CD4-positive, alpha-beta T cell treated with Interleukin-17A for 4 hours (primary cell): ENCODE results near the gene SFTPA1.
"Not testable (repeated sequence)": the region's sequence is repeated elsewhere in the genome, so short reads cannot be mapped to it uniquely, and the experiment has no call there.

Experiments used
- DNase-seq: peaks from one replicate; pipeline ENCODE4 v3.0.0-alpha.2; 2020; ENCODE audit warnings: mixed read lengths

The SFTPA1 gene

DNA sequence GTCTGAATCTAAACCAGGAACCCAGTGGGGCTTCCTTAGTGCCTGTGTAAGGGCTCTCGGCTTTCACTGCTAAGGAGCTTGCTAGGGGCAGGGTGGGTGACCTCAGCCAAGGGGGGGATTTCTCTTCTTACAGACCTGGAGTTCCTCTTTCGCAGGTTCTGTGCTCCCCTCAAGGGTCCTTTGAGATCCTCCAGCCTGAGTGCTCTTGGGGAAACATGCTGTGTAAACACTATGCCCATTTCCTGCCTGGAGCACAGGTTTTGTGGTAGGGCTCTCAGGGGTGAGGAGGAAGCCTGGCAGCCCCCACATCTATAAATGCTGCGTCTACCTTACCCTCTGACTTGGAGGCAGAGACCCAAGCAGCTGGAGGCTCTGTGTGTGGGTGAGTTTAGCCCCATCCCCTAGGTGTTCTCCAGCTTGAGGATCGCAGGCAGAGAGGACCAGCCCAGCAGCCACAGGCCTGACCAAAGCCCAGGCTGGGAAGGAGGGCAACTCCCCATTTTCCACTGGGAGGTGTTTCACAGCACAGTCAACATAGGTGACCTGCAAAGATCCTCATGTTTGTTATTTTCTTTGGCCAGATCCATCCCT, at the start of gene SFTPA1:
SFTPA1 (plus strand) TSS at position 339 of the 591 bp plus-strand sequence. CDS start 887 bp downstream, outside the sequence.
- DNase-seq, result no peak

DNA sequence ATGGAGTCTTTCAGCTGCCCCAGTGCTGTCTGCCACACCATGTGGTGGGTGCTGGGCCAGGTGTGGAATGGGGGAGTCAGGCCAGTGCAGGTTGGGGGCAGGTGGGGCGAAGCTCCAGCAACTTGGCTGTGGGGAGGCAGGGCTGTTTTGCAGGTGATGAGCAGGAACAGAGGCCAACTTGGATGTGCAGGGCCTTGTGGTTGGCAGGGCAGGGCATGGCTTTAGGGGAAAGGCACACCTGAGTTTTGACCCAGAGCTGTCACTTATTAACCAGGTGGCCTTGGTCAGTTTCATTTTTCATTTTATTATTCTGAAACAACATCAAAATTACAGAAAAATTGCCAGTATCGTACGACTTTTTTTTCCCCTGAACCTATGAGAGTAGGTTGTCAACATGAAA, 49.5 kb upstream of the SFTPA1 start:
- no peak for DNase-seq

DNA sequence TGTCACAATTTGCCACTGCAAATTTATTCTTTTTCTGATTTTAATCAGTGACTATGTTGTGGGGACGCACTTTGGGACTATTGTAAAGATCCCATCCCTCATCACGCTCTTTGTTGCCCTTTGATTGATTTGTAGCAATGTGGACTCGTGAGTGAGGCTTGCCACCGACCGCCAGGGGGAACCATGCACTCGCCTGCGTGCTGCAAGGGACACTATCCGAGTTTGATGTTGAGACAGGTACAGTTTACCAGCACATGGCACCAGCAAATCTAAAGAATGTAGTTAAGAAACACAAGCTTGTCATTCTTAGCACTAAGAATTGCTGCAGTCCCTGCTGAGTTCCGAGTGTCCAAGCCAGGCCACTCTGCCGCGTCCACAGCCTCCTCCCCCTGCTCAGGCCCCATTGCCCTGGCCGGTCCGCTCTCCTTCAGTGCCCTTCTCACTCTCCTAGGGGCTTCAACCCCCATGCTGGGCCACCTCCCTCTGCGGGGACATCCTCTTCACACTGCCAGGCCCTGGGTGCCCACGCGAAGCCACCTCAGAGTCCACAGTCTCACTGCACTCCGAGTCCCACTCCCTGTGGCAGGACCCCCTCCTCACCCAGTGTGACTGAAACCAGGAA, 48.5 kb upstream of the SFTPA1 start:
- peak; percentile 65 for DNase-seq

DNA sequence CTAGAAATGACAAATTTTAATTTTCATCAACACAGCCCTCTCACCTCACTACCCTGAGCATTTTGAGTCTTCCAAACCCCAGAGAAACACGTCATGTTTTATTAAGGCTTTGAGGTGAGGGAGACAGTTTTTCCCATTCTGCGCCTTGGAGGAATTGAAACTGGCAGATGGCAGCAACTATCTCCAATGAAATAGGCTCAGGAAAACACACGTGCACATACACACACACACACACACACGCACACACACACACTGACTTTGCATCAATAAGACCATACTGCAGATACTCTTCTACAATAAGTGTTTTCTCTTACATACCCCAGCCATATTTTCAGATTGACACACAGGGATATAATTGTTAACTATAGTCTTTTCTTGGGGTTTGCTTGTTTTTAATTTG, 47.3 kb upstream of the SFTPA1 start:
- DNase-seq, result no peak

DNA sequence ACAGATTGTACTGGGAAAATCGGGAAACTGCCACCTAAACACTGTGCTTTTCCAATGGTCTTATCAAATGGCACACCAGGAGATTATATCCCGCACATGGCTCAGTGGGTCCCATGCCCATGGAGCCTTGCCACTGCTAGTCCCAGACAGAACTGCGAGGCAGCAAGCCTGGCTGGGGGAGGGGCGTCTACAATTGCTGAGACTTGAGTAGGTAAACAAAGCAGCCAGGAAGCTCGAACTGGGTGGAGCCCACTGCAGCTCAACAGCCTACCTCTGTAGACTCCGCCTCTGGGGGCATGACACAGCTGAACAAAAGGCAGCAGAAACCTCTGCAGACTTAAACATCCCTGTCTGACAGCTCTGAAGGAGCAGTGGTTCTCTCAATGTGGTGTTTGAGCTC, 40.1 kb upstream of the SFTPA1 start:
- not testable (repeated sequence) for DNase-seq

DNA sequence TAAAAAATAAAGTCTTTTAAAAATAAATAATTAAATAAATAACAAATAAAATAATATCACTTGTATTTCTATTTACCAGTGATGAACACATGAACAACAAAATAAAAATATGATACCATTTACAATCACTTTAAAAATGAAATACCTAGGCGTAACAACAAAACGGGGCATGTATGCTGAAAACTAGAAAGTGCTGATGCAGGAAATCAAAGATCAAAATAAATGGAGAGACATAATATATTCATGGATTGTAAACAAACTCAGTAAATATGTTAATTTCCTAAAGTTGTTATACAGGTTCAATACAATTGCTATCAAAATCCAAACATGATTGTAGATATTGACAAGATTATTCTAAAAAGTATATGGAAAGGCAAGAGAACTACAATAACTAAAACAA, 31.4 kb upstream of the SFTPA1 start:
- no peak for DNase-seq

DNA sequence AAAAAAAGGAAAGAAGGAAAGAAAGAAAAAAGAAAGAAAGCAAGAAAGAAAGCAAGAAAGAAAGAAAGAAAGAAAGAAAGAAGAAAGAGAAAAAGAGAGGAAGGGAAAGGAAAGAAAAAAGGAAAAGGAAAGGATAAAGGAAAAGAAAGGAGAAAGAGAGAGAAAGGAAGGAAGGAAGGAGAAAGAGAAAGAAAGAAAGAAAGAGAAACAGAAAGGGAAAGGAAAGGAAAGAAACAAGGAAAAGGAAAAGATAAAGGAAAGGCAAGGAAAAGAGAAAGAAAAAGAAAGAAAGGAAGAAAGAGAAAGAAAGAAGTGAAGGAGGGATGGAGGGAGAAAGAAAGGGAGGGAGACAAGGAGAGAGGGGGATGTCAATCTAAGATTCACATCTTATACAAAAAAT, 29.7 kb upstream of the SFTPA1 start:
- DNase-seq, result no peak

DNA sequence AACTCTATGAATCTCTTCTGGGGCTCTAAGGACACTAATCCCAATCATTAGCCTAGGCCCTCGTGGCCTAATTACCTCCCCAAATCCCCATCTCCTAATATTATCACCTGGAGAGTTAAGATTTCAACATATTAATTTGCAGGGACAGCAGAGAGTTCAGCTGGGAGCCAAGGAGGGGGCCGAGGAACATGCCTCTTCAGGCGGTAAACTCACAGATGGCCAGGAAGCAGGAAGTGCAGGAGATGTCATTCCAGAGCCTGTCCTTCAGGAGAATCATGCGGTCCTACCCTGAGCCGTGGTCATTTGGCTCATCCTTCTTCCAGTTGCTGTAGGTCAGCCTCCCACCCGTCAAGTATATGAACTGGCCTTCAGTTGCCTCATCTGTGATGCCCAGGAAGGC, 28.6 kb upstream of the SFTPA1 start:
- no peak for DNase-seq

DNA sequence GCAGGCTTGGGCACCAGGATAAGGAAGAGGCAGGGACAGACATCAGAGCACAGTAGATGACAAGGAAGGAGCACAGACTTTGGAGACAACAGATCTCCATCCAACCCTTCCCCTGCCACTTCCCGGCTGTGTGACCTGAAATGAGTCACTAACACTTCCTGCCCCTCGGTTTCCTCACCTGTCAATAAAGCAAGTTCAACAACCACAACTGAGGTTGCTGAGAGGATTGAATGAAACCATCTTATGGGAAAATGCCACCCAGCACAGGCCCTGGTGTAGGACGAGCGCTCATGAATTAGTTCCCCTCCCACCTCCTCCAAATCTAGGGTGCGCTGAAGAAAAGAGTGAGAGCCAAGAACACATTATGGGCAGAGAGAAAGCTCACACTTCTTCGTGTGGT, 27.8 kb upstream of the SFTPA1 start:
- DNase-seq, result not testable (repeated sequence)

DNA sequence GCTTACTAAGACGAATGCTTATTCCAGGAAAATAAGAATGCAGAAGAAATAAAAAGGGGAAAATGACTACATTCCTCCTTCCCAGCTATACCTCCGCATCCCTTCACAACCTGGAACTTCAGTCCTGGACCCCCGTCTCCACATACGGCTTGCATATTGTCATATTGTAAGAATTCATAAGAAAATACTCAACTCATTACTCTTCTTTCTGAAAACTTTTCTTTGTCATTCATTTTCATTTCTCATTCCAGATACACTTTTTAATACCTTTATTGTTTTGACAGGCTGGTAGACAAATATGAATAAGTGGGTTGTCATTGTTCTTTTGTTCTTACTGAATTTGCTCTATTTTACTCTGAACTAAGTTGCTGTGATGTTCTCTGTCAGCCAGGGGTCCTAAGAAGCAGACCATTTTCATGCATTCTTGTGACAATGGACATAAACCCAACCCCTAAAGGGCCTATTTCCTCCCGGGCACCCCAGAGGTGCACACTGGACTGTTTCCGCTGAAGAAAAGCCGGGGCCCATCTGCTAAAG, 27.2 kb upstream of the SFTPA1 start:
- DNase-seq, result no peak

DNA sequence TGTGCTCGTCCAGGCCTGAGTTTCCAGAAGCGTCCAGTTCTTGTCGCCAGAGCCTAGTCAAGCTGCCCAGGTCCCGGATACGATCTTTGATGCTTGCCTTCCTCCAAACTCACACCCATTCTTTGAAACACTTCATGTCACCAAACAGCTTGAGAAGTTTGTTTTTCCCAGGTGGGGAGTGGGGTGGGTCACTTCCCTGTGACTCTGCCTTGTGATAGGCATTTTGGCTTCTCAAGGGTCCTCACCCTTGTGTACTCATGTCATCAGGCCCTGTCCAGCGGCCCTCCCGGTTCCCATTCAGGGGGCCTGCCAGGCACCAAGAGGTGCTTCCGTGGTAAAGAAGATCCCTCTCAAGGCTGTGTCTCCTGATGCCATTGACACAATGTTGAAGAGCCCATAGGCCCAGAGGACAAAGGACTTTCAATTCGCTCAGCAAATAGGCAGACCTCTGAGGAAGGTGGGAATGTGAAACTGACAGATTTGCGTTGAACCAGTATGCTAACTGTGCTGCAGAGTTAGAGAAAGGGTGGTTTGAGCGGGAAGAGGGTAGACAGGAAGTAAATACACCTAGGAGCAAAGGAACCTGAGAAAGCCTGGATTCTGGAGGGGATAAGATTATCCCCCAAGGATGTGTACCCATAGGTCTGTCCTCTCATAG, 24.7 kb upstream of the SFTPA1 start:
- no peak for DNase-seq

DNA sequence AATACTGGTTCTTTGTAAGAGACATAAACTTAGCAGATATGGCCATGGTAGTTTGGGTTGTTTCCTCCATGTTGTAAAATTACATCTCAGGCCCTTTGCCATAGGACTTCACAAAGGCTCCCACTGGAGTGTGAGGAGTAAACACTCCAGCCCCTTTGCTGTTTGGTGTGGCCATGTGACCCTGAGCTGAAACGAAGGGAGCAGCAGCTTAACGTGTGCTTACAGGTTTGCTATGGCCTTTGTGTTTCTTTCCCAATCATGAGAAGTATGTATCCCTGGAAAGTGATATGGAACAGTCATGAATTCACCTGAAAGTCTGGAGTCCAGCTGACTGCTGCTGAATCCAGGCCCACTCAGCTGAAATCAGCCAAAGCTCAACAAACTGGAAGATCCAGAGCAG, 23.8 kb upstream of the SFTPA1 start:
- no peak for DNase-seq

DNA sequence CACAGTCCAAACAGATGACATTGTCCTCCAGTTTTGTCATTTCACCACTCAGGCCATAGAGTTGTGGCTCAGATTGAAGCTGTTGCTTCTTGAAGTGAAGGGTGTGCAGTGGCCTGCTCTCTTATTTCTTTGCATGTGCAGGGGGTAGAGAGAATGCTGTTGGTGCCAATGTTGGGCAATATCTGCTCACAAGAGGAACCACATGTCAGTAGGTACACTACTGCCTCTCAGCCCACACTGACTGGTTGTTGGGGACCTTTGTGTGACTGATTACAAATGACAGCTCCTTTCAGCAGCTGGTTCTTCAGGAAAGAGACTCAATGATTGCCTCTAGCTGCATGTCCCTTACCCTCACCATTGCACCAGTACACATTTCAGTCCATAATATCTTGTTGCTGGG, 21.9 kb upstream of the SFTPA1 start:
- no peak for DNase-seq

DNA sequence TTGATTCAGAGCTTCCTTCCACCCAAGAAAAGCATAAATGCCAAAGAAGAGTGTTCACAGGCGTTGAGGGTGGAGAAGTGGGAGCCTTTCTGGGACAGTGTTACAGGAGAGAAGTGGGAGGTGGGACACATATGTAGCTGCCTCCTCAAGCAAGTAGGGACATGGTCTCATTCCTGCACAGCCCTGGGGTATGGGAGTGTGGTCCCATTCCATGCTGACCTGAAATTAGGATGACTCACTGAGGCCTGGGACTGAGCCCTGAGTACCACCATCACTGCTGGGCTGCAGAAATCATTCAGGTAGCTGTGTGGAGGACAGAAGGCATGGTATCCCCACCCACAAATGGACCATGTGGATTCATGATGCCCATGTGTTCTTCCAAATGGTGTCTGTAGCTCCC, 17.4 kb upstream of the SFTPA1 start:
- DNase-seq, result no peak

DNA sequence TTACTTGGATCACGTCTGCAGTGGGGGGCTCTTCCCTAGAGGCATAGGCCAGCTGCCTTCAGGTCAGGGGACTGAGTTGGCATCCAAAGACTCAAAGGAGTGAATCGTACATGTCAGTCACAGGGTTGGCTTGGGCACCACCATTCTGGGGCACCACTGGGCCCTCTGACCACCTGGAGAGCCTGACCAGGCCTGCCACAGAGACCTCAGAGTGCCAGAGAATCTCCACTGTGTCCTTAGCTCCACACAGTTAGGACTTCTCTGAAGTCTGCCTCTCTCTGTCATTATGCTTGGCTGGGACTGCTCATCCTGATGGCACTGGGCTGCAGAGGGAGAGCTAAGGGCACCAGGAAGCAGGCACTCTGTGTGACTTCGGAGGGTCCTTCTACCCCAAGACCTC, 16.2 kb upstream of the SFTPA1 start:
- DNase-seq, result not testable (repeated sequence)

DNA sequence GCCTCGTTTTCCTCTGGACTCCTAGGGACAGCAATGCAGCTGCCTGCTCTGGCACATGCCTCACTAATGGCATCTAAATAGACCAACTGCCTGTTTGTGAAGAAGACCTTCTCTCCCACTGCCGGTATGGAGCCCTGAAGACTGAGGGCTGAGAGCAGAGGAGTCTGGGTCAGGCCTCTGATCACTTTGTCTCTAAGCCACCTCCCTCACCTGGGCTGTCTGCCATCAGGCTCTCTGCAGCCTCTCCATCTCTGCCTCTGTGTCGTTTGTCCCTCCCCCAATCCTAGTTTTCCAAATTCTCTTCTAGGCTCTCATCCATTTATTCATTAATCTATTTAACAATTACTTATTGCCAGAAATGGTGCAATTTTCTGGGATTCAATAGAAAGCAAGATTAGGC, 15.2 kb upstream of the SFTPA1 start:
- no peak for DNase-seq

DNA sequence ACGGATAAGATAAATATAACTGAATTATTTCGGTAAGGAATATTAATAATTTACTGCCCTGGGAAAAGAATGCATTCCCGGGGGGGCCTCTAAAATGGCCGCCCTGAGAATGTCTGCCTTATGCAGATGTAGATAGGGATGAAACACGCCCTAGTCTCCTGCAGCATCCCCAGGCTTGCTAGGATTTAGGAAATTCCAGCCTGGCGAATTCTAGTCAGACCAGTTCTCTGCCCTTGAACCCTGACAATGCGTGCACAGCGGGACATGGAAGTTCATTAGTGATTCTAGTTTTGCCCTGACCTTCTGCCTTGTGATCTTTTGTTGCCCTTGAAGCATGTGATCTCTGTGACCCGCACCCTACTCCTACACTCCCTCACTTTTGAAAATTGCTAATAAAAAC, 11.1 kb upstream of the SFTPA1 start:
- DNase-seq, result not testable (repeated sequence)

DNA sequence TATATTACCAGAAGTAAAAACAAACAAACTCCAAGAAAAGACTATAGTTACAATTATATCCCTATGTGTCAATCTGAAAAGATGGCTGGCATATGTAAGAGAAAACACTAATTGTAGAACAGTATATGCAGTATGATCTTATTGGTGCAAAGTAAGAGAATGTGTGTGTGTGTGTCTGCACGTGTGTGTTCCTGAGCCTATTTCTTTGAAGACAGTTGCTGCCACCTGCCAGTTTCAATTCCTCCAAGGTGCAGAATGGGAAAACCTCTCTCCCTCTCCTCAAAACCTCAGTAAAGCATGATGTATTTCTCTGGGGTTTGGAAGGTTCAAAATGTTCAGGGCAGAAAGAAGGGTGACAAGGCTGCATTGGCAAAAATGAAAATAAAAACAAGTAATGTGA, 8.8 kb upstream of the SFTPA1 start:
- DNase-seq, result no peak

DNA sequence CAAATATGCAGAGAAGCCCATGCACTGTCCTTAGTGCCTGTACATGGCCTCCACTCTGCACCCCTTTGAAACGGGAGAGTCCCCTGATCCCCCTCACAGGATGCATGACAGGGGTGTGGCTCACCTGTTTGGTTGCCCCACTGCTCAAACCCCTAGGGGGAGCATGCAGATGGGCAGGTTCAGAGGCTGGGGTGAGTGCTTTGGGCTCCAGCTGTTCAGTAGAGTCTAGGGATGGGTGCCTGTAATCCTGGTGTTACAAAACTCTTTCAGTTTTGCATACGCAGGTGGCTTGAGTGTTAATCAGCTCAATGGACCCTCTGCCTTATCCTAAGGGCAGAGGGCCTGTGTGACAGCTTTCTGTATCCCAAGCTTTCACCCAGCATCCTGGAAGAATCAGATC, 7.8 kb upstream of the SFTPA1 start:
- DNase-seq, result no peak

DNA sequence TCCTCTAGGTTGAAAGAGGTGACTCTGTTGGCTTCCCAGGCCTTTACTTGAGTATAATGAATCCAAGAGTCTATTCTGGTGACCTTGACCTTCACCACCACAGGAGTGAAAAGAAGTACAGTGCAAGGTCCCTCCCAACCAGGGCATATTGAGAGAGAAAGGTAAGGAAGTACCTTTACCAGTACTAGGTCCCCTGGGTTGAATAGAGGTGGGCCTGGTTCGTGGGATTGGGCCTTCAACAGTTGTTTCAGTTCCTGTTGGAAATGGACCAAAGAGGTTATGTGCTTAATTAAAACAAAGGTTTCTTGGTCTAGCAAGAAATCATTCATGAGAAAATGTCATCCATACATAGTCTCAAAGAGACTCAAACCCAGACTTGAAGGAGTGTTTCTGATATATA, 6.4 kb upstream of the SFTPA1 start:
- no peak for DNase-seq

DNA sequence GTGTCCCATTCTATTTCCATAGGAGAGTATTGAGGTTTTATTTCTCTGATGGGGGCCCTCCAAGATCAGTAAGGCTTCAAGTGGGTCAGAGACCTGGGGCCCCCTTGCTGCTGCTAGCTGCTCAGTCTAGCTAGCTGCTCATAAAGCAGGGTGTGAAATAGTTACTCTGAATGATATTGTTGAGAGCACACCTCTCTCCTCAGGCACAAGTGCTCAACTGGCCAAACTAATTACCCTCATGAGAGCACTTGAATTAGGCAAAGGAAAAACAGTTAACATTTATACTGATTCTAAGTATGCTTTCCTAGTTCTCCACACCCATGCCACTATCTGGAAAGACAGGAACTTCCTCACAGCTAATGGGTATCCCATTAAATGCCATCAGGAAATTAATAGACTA, 5.4 kb upstream of the SFTPA1 start:
- DNase-seq, result no peak

DNA sequence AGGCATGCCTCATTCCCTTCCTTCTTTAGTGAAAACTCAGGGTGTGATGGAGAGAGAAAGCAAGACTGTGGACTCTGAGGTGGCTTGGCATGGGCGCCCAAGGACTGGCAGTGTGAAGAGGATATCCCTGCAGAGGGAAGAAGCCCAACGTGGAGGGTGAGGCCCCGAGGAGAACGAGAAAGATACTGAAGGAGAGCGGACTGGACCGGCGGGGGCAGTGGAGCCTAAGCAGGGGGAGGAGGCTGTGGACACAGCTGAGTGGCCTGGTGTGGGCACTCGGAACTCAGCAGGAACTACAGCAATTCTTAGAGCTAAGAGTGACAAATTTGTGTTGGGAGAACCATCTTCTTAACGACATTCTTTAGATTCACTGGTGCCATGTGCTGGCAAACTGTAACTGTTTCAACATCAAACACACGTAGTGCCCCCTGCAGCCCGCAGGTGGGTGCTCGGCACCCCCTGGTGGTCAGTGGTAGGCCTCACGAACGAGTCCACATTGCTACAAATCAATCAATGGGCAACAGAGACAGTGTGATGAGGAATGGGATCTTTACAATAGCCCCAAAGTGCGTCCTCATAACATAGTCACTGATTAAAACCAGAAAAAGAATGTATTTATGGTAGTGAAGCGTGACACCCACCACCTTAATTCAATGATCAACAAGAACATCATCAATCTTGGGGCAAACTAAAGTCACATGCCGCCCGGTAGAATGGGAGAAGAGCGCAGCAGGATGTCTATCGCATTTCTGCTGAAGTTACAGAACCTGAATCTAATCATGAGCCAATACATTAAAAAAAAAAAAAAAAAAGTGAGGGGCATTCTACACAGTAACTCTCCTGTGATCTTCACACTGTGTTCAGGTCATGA, 2.0 kb upstream of the SFTPA1 start:
- peak; percentile 51 for DNase-seq
